Stimulated activated CD4-positive, alpha-beta T cell treated with anti-CD3 and anti-CD28 coated beads, Interleukin-4, amount 100 ng/mL, for 24 hours (primary cell): Measurements from ENCODE around the gene PLD1.
"Not testable (repeated sequence)": the region's sequence is repeated elsewhere in the genome, so short reads cannot be mapped to it uniquely, and the experiment has no call there.

Experiments
- DNase-seq: peaks from one replicate; pipeline ENCODE4 v3.0.0-alpha.2; 2020

Gene PLD1

GRCh38 chr3:171649911-171650592, 160.2 kb downstream of the PLD1 start:
- DNase-seq = no peak

DNA sequence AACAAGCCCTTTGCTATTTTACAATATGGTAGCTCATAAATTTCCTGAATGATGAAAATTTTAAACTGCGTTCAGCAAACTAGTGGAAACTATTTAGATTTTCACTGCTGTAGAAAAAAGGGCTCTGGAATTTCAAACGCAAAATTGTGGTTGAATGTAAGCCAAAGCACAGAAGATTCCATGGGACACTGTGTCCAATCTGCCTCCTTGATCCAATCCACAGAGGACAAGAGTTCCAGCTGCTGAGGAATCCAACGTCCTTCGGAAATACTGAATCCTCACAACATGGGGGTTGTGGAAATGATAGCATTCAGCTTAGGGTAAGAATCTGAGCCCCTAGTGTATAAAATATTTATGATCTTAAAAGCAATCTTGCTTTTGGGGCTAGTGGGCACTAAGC, 161.0 kb downstream of the PLD1 start:
- no peak for DNase-seq

- no peak for DNase-seq
Measured at GRCh38 chr3:171648069-171648468, 162.2 kb downstream of the PLD1 start.

DNA sequence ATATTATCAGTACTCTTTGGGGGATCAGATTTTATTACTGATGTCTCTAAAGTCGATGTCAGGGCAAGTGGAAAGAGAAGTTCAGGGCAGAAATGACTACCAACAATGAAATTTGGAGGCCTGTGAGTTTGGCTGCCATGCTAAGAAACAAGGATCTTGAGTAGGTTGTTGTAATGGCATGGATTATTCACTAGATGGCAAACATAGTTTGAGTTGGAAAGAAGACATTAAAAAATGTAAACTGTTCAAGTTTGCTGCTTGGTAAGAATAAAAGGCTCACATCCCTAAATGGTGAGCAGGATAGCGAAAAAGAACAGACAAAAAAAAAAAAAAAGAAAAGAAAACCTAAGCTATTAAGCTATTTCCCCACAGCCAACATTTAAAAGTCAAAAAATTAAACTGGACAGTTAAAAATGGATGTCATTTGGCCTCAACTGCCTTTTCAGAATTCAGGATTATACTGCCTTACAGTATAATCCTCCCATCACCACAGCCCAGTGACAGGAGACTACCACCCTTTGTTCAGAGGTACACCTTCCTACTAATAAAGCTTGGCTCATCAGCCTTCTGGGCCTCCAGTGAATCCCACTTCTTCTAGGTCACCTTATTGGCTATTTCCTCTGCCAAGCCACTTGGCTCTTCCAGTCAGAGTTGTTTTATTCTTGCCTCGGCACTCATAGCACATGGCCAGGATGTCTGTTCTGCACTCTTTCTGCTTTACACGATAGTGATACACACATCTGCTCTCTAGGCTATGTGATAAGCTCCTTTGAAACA, 163.7 kb downstream of the PLD1 start:
- DNase-seq = no peak

DNA sequence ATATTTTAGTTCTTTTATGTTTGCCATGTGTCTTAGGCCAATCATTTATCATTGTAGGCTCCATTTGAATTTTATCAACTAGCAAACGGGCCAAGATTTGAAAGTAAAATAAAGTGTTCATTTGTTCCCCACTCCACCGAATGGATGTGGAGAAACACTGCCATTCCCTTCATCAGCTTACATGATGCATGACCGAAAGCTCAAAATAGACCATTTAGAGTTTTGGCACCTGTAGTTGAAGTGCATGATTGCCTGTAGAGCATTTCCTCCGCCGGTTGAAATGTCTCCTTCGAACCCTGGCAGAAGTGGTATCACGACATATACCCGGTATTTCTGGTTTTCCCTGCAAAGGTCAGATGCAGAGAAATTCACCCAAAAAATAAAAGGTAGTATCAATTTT, 165.6 kb downstream of the PLD1 start:
- DNase-seq = no peak

DNA sequence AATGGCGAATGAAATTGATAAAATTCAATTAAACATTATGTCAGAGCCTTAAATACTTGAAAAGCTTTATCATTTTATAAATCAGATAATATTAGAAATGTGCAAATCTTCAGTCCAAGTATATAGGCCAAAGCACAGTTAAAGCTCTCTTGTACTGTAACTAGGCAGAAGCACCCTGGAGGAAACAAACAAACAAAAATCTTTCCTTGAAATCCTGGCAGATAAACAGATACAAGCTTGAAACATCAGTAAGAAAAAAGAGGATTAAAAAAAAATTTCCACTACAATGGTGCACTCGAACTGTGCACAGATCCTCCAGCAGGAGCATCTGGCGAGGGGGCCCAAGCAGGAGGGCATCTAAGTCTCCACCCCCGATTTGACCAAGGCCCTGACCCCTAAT, 166.6 kb downstream of the PLD1 start:
- DNase-seq = no peak

GRCh38 chr3:171643033-171643432, 167.2 kb downstream of the PLD1 start:
- no peak for DNase-seq

DNA sequence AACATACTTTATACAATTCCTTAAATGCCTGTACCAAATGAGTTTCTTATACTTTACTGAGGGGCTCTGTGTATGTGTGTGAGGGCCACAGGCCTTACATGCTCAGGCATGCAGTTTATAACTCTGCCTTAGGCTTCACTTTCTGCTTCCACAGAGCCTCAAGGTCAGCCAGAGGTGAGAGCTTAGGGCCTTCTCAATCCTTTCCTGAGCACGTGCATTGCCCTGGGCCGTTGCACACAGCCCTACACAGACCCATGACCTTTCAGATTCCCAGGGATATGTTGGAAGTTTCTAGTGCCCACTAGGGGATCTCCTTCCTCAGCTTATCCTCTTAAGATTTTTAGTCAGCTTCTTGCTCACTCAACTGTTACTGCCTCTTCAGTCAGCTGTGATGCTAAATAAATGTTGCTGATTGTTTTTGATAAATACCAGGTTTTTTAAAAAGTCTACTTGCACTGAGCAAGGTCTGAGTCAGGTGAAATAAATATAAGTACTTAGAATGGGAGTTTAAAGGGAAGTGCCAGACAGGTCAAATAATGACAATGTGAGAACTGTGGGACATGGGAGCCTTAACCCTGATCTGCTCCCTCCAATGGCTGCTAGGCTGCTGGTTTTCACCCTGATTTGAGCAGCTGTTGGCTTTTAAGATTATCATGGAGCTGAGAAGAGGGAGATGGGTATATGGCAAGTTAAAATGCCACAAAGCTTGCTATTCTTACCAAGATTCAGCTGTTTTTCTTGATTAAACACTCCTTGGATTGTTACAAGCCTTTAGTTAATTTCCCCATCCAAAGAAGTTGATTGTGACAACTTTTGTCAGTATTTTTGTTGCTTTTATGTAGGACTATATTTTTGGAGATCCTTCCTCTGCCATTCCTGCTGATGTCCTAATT, 169.5 kb downstream of the PLD1 start:
- DNase-seq = no peak

DNA sequence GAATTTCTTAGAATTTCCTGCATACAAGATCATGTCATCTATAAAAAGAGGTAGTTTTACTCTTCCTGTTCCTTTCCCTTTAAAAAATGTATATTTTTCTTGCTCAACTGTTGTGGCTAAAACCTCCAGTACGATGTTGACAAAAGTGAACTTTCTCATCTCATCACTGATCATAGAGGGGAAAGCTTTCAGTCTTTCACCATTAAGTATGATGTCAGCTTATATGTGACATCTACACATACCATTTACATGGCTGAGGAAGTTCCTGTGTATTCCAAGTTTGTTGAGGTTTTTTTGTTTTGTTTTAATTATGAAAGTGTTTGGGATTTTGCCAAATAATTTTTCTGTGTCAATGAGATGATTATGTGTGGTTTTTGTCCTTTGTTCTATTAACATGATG, 173.6 kb downstream of the PLD1 start:
- no peak for DNase-seq

- no peak for DNase-seq
Measured at GRCh38 chr3:171632766-171633165, 177.5 kb downstream of the PLD1 start.

DNA sequence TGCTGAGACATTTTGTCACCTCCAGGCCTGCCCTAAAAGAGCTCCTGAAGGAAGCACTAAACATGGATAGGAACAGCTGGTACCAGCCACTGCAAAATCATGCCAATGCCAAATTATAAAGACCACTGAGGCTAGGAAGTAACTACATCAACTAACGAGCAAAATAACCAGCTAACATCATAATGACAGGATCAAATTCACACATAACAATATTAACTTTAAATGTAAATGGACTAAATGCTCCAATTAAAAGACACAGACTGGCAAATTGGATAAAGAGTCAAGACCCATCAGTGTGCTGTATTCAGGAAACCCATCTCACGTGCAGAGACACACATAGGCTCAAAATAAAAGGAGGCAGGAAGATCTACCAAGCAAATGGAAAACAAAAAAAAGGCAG, 183.5 kb downstream of the PLD1 start:
- DNase-seq = not testable (repeated sequence)

- no peak for DNase-seq
Measured at GRCh38 chr3:171622126-171622525, 188.2 kb downstream of the PLD1 start.

DNA sequence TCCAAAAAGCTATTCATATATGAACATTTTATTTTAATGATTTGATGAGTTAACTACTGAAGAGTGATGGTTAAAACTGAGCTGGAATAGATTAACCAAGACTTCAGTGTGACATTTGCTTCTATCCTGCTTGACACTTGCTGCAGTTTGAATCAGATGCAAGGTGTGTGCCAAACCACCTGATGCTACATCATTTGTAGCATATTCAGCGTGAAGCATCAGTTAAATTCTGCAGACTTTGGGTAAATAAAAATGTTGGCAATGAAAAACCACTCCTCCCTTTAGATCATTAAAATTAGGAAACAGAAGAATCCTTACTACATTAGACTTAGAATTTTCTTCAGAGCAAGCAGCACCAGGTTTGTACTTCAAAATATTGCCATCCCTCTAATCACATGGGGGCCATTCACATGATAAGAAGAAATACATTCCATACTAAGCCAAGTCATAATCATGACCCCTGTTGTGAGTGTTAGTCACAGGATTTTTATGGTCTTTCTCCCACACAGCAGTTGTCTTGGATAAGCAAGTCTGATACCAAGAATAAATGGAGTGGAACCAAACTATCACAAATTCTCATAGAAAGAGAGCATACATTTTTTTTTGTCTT, 189.4 kb downstream of the PLD1 start:
- DNase-seq = no peak

GRCh38 chr3:171616798-171617197, 193.5 kb downstream of the PLD1 start:
- DNase-seq = no peak

GRCh38 chr3:171615686-171616085, 194.6 kb downstream of the PLD1 start:
- no peak for DNase-seq

- DNase-seq = no peak
Measured at GRCh38 chr3:171615281-171615680, 195.0 kb downstream of the PLD1 start.

DNA sequence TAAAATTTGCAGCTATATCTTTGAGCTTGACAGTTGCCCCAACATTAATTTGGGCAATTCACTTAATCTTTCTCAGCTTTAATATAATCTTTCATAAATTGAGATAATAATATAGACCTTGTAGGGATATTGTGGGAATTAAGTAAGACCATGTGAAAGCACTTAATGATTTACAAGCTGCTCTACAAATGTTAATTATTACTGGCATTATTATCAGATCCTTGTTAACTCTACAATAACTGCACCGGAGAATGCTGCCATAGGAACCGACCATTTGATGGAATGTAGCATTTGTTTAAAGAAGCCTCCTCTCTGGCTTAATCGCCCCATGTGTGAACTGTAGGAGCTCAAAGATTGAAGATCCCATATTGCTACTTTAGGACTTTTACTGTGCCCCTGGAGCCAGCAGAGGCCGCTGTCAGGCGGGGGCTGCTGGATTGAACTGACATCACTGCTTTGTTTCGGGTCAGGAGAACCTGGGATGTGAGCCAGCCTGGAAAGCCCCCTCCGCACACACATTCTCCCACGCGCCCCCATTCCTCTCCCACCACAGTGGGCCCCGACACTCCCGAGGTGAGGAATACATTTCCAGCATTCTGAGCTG, 195.9 kb downstream of the PLD1 start:
- DNase-seq = no peak

- DNase-seq = no peak
Measured at GRCh38 chr3:171607452-171607851, 202.8 kb downstream of the PLD1 start.

GRCh38 chr3:171606151-171606751, 204.0 kb downstream of the PLD1 start:
- DNase-seq = no peak

DNA sequence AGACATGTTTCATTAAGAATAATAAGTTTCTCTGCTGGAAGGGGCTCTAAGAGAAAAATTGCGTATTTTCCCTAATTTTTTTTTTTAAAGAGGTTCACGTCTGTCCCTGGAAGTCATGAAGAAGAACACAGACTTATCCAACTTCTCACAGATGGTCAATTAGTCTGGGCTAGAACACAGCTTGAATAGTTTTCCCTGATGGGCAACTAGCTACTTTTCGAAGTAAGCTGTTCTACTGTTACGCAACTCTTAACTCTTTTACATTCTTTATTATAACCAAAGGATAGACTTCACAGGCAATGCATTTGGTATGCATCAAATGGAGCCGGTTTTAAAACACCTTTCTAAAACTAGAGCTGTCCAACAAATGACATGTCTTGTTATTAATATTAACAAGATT, 205.9 kb downstream of the PLD1 start:
- no peak for DNase-seq

DNA sequence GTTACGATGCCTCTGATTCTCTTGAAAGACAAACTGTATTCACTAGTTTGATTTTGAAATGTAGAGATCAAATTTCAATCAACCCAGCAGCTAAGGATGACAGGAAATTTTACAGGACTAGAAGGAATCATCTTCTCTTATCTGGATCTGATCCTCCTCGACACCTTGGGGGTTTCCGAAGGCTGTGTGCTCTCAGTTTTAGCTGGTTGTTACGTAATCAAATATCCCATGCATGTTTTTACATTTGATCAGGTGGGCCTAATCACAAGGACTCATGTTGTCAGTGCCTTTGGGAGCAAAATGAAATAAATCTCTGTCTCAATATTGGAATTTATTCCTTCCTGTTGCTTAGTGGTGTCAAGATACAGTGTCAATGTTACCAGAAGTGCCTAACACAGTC, 208.2 kb downstream of the PLD1 start:
- DNase-seq = no peak

- DNase-seq = no peak
Measured at GRCh38 chr3:171600030-171600429, 210.3 kb downstream of the PLD1 start.
